CD14-positive monocyte (primary cell): ENCODE measurements around the gene SCNN1A. TPM values are rescaled to one million over a fixed set of nuclear protein-coding genes. Genes with fewer than 3 reads are reported as not detected.

Source experiments
- DNase-seq, 3 donors: peaks; one replicate each; pipeline ENCODE4 v3.0.0-alpha.2; 2011 to 2022
- H2AFZ ChIP-seq: 2 replicates; pipeline ENCODE4 v1.6.0; 2012; ENCODE audit warnings: mild to moderate bottlenecking, low read depth, low read length, inconsistent platforms; ENCODE audit not compliant: insufficient read depth, poor library complexity, severe bottlenecking
- H3K27ac ChIP-seq, 2 donors: 1 replicate in 1 of 2; 2 replicates in 1 of 2; pipeline ENCODE4 v1.5.1; 2012 to 2013; ENCODE audit warnings: low read length in 2 of 2, control low read depth in 1 of 2, inconsistent platforms in 1 of 2, low read depth in 1 of 2, mild to moderate bottlenecking in 1 of 2
- H3K27me3 ChIP-seq, 2 donors: one replicate each; pipeline versions ENCODE4 v1.6.0 to v1.6.1; 2011 to 2013; ENCODE audit warnings: low read length in 2 of 2; ENCODE audit not compliant: control insufficient read depth in 2 of 2, insufficient read depth in 2 of 2
- H3K36me3 ChIP-seq, 2 donors: replicated peaks in 1 of 2; 1 replicate in 1 of 2; 2 replicates in 1 of 2; pipeline versions ENCODE4 v1.5.1 to v1.6.1; 2012 to 2013; ENCODE audit warnings: low read length in 2 of 2, control low read depth in 1 of 2, inconsistent platforms in 1 of 2, mild to moderate bottlenecking in 1 of 2; ENCODE audit not compliant: insufficient read depth in 2 of 2, control insufficient read depth in 1 of 2
- H3K4me1 ChIP-seq, 2 donors: 1 replicate in 1 of 2; 2 replicates in 1 of 2; pipeline versions ENCODE4 v1.5.1 to v1.6.1; 2012 to 2013; ENCODE audit warnings: low read length in 2 of 2, control low read depth in 1 of 2, inconsistent platforms in 1 of 2, mild to moderate bottlenecking in 1 of 2, moderate library complexity in 1 of 2; ENCODE audit not compliant: insufficient read depth in 2 of 2, control insufficient read depth in 1 of 2
- H3K4me2 ChIP-seq: replicated peaks from 2 replicates; pipeline ENCODE3; 2012; ENCODE audit warnings: low read length, moderate library complexity, mild to moderate bottlenecking; ENCODE audit not compliant: poor library complexity, severe bottlenecking; ENCODE audit errors: extremely low read depth
- H3K4me3 ChIP-seq, 3 experiments: fragments of 200-600 bp in 1 of 3; sonication (generic) in 1 of 3; replicated peaks in 1 of 3; 1 replicate in 2 of 3; 2 replicates in 1 of 3; pipeline ENCODE4 v1.5.1; 2011 to 2013; ENCODE audit warnings: low read length in 3 of 3, mild to moderate bottlenecking in 3 of 3, control low read depth in 2 of 3, low read depth in 2 of 3, inconsistent platforms in 1 of 3, moderate library complexity in 1 of 3
- H3K79me2 ChIP-seq: 2 replicates; pipeline ENCODE4 v1.6.0; 2012; ENCODE audit warnings: mild to moderate bottlenecking, control low read depth, inconsistent platforms, low read length, moderate library complexity; ENCODE audit not compliant: insufficient read depth
- H3K9ac ChIP-seq: 2 replicates; pipeline ENCODE4 v1.6.0; 2017; ENCODE audit warnings: low read length, mild to moderate bottlenecking; ENCODE audit not compliant: insufficient read depth, poor library complexity, severe bottlenecking
- H3K9me3 ChIP-seq, 2 donors: replicated peaks in 1 of 2; 1 replicate in 1 of 2; 2 replicates in 1 of 2; pipeline versions ENCODE4 v1.5.1 to v1.6.1; 2012 to 2013; ENCODE audit warnings: low read length in 2 of 2, control low read depth in 1 of 2; ENCODE audit not compliant: control insufficient read depth in 1 of 2, insufficient read depth in 1 of 2
- H4K20me1 ChIP-seq: 2 replicates; pipeline ENCODE4 v1.6.0; 2012; ENCODE audit warnings: mild to moderate bottlenecking, low read length, control low read depth, moderate library complexity; ENCODE audit not compliant: insufficient read depth
- H3K27ac Mint-ChIP-seq, 7 donors: one replicate each; pipeline ENCODE4 v1.8.0; 2020; ENCODE audit warnings: mild to moderate bottlenecking in 7 of 7, mixed read lengths in 7 of 7, moderate library complexity in 6 of 7, inconsistent platforms in 2 of 7
- H3K27me3 Mint-ChIP-seq, 3 donors: one replicate each; pipeline ENCODE4 v1.8.0; 2021 to 2022; ENCODE audit warnings: low read depth in 3 of 3, mild to moderate bottlenecking in 3 of 3, mixed read lengths in 3 of 3, moderate library complexity in 3 of 3, inconsistent platforms in 1 of 3
- H3K36me3 Mint-ChIP-seq, 2 donors: one replicate each; pipeline ENCODE4 v1.8.0; 2020; ENCODE audit warnings: mixed read lengths in 2 of 2, inconsistent platforms in 1 of 2, mild to moderate bottlenecking in 1 of 2
- H3K4me1 Mint-ChIP-seq: one replicate; pipeline ENCODE4 v1.8.0; 2020; ENCODE audit warnings: mild to moderate bottlenecking, mixed read lengths
- H3K4me3 Mint-ChIP-seq, 2 donors: one replicate each; pipeline ENCODE4 v1.8.0; 2020; ENCODE audit warnings: mild to moderate bottlenecking in 2 of 2, mixed read lengths in 2 of 2, moderate library complexity in 1 of 2
- H3K9me3 Mint-ChIP-seq, 7 donors: one replicate each; pipeline ENCODE4 v1.8.0; 2020 to 2022; ENCODE audit warnings: mixed read lengths in 7 of 7, mild to moderate bottlenecking in 6 of 7, moderate library complexity in 6 of 7, inconsistent platforms in 2 of 7
- CTCF ChIP-seq: fragments of 200-600 bp; IDR thresholded peaks from one replicate; pipeline ENCODE4 v1.8.0; 2022; ENCODE audit warnings: antibody characterized with exemption, mild to moderate bottlenecking
- WGBS: methylation state at CpG from one replicate; pipeline ENCODE4 v1.1.5; 2013; ENCODE audit warnings: missing lambda C conversion rate; ENCODE audit not compliant: insufficient coverage; 5-methylcytosine and 5-hydroxymethylcytosine counted together
- intact Hi-C, 2 donors: fragments of 100-400 bp; cut with micrococcal nuclease; formaldehyde crosslinking; loops; one replicate each; pipeline versions ENCODE4 v1.15.0 to v1.15.1; 2023
- polyA plus RNA-seq, 3 donors: library from polyadenylated mRNA; depleted of rRNA in 1 of 3; unstranded in 2 of 3; stranded (reverse) in 1 of 3; fragments of 300-500 nt in 2 of 3; fragments of >200 nt in 1 of 3; fragmentation: Illumina TruSeq in 2 of 3; gene quantifications; 1 replicate in 2 of 3; 2 replicates in 1 of 3; pipeline ENCODE4 v1.2.3, GENCODE V29; 2012 to 2021

The SCNN1A gene
- polyA plus RNA-seq, 3 donors: 0.11 to 0.68 (median 0.63) TPM

GRCh38 chr12:6374028-6374785 lies 1.2 kb downstream of the SCNN1A start:
- H3K4me2 ChIP-seq: no peak overlapping the region
- H3K27ac Mint-ChIP-seq: no peak overlapping the region

More at GRCh38 chr12:6374028-6374785, 1.2 kb downstream of the SCNN1A start:
- H3K4me1 Mint-ChIP-seq: peaks cover 65% of the 10 kb centered on the region
- DNase-seq: peak in 1 of 3 donors; percentile 3
- no peak overlapping the region for H3K27ac ChIP-seq
- no peaks in the 10 kb centered on the region for H3K27me3 ChIP-seq
- peaks cover 50 to 62% of the 10 kb centered on the region in 2 donors for H3K4me1 ChIP-seq
- WGBS: 95% methylated on average over 23 of the region's 24 CpGs
- no peak for TF ChIP-seq CTCF
- H3K27me3 Mint-ChIP-seq: peaks cover 2 to 5% (median 2%) of the 10 kb centered on the region in 3 donors
- no peaks in the 10 kb centered on the region for H4K20me1 ChIP-seq
- H3K36me3 ChIP-seq: no peaks in the 10 kb centered on the region
- H3K4me3 ChIP-seq: no peak overlapping the region
- H3K9me3 Mint-ChIP-seq: no peaks in the 10 kb centered on the region
- H3K4me3 Mint-ChIP-seq: no peak overlapping the region
- intact Hi-C loops: no loop called here
- no peak overlapping the region for H3K9ac ChIP-seq
- peaks cover 0 to 2% of the 10 kb centered on the region in 2 donors for H3K36me3 Mint-ChIP-seq
- no peaks in the 10 kb centered on the region for H3K9me3 ChIP-seq
- no peaks in the 10 kb centered on the region for H3K79me2 ChIP-seq
- H2AFZ ChIP-seq: no peak overlapping the region
